Lower leg skin (tissue), 3 donors: ENCODE measurements around the gene WFDC9.

Experiments used
- POLR2A ChIP-seq, 2 donors: fragments of 450-650 bp; IDR thresholded peaks; one replicate each; pipeline ENCODE4 v1.6.1; 2016 to 2017; ENCODE audit warnings: antibody characterized with exemption in 2 of 2, mild to moderate bottlenecking in 1 of 2, moderate library complexity in 1 of 2
- TF ChIP-seq, protein P1 (sequence below), 3 donors: fragments of 450-650 bp; IDR thresholded peaks; one replicate each; pipeline ENCODE4 v1.5.1; 2016; ENCODE audit warnings: antibody characterized with exemption in 3 of 3, mild to moderate bottlenecking in 3 of 3, moderate library complexity in 2 of 3

DNA sequence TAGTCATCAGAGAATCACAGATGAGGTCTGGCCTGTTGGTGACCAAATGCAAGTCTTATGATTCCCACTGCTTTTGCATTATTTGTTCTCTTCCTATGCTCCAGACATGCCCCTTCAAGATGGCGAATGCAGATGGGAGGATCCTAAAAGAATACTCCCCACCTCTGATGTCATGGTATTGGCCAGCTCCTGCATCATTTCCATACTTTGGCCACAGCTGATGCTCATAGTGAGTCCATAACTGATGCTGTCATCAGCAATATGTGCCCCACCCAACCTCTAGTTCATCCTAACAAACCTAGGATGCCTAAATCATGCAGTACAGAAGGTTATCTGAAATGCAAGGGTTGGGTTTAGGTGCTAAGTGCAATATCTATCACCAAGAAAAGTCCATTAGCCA is 5.4 kb upstream of the WFDC9 start:
- TF ChIP-seq, protein P1, sequence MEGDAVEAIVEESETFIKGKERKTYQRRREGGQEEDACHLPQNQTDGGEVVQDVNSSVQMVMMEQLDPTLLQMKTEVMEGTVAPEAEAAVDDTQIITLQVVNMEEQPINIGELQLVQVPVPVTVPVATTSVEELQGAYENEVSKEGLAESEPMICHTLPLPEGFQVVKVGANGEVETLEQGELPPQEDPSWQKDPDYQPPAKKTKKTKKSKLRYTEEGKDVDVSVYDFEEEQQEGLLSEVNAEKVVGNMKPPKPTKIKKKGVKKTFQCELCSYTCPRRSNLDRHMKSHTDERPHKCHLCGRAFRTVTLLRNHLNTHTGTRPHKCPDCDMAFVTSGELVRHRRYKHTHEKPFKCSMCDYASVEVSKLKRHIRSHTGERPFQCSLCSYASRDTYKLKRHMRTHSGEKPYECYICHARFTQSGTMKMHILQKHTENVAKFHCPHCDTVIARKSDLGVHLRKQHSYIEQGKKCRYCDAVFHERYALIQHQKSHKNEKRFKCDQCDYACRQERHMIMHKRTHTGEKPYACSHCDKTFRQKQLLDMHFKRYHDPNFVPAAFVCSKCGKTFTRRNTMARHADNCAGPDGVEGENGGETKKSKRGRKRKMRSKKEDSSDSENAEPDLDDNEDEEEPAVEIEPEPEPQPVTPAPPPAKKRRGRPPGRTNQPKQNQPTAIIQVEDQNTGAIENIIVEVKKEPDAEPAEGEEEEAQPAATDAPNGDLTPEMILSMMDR (IDR thresholded peaks at IDR 0.05), result no peak
- TF ChIP-seq POLR2A (IDR thresholded peaks at IDR 0.05), result no peak
